GM19099 (cell line): Measurements from ENCODE around the gene ABCC3.

ENCODE experiments used
- POLR2A ChIP-seq: IDR thresholded peaks from 3 replicates; pipeline ENCODE4 v1.6.1; 2011; ENCODE audit warnings: low read depth; ENCODE audit not compliant: insufficient read length; ENCODE audit errors: extremely low read depth

The ABCC3 gene

GRCh38 chr17:50642071-50642721, 7.5 kb downstream of the ABCC3 start:
- TF ChIP-seq POLR2A: no peak

- no peak for TF ChIP-seq POLR2A
These were observed 8.3 kb downstream of the ABCC3 start for GRCh38 chr17:50642722-50643656.

- TF ChIP-seq POLR2A: no peak
These were observed 11.3 kb downstream of the ABCC3 start for GRCh38 chr17:50645748-50646682.

- no peak for TF ChIP-seq POLR2A
These were observed 12.5 kb downstream of the ABCC3 start for GRCh38 chr17:50647187-50647586.

- no peak for TF ChIP-seq POLR2A
These were observed 14.6 kb downstream of the ABCC3 start for GRCh38 chr17:50649042-50649908.

GRCh38 chr17:50651661-50652060, 17.0 kb downstream of the ABCC3 start:
- TF ChIP-seq POLR2A: no peak

GRCh38 chr17:50653738-50654137, 19.1 kb downstream of the ABCC3 start:
- TF ChIP-seq POLR2A: no peak

GRCh38 chr17:50656509-50656908, 21.8 kb downstream of the ABCC3 start:
- TF ChIP-seq POLR2A: no peak

GRCh38 chr17:50657054-50657453, 22.4 kb downstream of the ABCC3 start:
- no peak for TF ChIP-seq POLR2A

- TF ChIP-seq POLR2A: no peak
These were observed 22.9 kb downstream of the ABCC3 start for GRCh38 chr17:50657627-50658026.

GRCh38 chr17:50658616-50659015, 23.9 kb downstream of the ABCC3 start:
- TF ChIP-seq POLR2A: no peak

- no peak for TF ChIP-seq POLR2A
These were observed 24.5 kb downstream of the ABCC3 start for GRCh38 chr17:50659179-50659578.

GRCh38 chr17:50660042-50660886, 25.6 kb downstream of the ABCC3 start:
- TF ChIP-seq POLR2A: no peak
